ENCODE data around the gene SLC38A10.

The SLC38A10 gene

GRCh38 chr17:81252326-81252986 is 42.7 kb downstream of the SLC38A10 start:
- no peak for DNase-seq (ENCODE audit: low spot score)

DNA sequence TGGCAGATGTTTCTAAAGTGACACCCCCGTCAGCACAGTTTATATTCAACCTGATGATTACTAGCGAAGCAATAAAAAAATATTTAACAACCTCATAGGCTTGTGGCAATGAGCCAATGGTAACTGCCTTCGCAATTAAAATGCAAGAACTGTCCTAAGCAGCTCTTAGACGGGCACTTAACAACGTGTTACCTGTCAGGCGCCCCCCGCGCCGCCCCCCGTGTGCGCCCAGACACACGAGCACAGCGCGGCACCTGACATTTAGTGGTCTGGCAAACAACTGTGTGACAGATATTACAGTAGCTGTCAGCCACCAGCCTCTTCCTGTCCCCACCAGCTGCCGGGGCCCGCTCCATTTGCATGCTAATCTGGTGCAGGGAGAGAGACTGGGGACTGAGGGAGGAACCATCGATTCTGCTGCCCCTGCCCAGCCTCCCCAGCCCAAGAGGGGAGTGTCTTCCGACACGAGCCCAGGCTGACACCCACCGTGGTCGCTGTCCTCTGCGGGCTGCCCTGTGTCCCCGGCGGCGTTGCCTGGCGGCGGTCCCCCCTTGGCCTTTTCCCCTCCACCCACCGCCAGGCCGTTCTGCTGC is 43.3 kb downstream of the SLC38A10 start:
- DNase-seq (ENCODE audit: low spot score): no peak

DNA sequence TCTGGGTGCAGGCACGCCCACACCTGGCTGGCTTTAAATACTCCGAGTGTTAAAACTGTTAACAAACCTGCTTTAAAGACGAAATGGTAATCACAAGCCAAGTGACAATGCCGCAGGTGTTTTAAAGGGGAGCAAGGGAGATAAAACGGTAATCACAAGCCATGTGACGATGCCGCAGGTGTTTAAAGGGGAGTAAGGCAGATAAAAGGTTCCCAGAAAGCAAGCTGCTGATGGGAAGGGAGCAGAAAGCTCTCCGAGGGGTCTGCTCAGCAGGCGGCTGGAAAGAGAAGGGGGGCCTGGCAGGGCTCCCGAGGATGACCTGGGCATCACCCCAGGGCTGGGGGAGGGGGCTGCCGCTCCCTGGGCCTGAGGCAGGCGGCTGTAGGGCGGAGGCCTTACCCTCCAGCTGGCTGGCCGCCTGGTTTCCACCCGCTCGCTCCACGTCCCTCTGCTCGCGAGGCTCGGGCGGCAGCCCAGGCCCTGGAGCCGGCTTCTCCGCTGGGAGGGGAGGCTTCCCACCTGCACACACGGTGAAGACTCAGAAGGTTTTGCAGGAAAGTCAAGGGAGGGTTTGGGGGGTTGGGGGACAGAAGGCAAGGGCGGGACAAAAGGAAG is 43.9 kb downstream of the SLC38A10 start:
- no peak for DNase-seq (ENCODE audit: low spot score)

DNA sequence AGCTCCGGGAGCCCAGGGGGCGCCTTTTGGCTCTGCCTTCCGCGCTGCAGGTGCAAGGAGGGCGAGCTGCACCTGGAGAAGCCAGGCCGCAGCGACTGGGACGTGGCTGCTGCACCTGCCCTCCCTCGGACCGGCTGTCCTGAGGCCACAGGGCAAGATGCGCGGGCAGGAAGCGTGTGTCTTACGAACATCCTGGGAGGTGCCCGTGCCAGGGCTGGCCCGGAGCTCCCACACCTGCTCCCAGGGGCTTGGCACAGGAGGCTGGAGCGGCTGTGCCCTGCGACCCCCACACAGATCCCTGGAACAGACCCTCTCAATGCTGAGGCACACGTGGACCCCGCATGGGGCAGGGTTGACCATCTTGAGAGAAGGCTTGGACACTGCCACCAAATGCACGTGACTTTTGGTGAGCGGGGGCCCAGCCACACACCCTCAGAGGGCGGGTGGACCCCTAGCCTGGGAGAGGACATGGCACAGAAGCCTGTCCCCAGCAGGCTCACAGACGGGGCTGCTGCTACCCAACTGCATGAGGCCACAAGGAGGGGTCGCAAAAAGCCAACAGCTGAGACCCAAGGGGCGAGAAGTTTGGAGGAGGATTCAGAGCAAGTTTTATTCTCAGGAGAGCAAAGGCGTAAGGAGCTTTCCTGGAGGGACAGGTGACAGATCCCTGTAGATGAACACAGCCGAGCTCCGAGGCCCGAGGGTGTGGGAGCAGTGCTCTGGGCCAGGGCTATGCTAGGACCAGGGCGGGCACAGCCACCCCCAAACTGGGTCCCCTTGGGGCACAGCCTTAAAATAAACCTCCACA is 44.6 kb downstream of the SLC38A10 start:
- no peak for DNase-seq (ENCODE audit: low spot score)

GRCh38 chr17:81249223-81250040 is 45.7 kb downstream of the SLC38A10 start:
- DNase-seq (ENCODE audit: low spot score): no peak

GRCh38 chr17:81248649-81249048 is 46.5 kb downstream of the SLC38A10 start:
- DNase-seq (ENCODE audit: low spot score): no peak

- no peak for DNase-seq (ENCODE audit: low spot score)
These were observed 47.6 kb downstream of the SLC38A10 start for GRCh38 chr17:81247339-81247990.

DNA sequence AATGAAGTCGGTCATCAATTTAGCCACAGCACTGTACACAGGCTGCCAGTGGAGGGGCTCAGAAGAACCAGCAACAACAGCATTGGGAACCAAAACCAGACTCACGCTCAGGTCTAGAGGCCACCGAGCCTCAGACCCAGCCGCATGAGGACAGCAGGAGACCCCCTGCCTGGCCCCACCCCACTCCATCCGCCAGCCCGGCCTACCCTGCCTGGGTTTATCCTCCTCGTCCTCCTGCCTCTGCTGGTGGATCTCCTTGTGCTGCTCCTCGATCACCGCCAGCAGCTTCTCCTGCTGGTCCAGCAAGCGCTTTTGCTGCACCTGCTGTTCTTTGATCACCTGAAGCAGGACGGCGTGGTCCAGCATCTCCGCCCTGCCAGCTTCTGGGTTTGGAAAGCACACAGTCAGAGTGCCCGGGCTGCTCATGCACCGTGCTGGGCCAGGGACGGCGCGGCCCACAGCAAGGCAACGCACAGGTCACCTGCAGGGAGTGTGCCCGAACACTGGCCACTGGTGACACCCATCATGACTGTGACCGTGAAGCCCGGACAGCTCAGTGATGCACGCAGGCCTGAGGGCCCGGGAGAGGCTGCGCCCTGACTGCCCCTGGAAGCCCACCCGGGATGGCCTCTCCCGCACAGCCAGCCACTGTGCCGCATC is 48.3 kb downstream of the SLC38A10 start:
- DNase-seq (ENCODE audit: low spot score): no peak

DNA sequence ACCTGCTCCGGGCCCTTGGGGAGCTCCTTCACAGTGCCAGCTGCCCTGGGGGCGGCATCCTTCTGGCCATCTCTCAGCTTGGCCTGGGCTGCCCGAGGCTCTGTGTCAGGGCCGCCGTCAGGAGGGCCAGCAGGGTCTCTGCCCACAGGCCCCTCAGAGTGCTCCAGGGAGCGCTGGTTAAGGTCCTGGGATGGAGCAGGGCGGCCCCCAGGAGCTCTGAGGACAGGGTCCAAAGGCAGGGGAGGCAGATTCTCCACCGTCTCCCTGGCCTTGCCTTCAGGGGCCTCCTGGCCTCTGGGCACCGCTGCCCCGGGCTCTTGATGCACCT is 48.8 kb downstream of the SLC38A10 start:
- no peak for DNase-seq (ENCODE audit: low spot score)

DNA sequence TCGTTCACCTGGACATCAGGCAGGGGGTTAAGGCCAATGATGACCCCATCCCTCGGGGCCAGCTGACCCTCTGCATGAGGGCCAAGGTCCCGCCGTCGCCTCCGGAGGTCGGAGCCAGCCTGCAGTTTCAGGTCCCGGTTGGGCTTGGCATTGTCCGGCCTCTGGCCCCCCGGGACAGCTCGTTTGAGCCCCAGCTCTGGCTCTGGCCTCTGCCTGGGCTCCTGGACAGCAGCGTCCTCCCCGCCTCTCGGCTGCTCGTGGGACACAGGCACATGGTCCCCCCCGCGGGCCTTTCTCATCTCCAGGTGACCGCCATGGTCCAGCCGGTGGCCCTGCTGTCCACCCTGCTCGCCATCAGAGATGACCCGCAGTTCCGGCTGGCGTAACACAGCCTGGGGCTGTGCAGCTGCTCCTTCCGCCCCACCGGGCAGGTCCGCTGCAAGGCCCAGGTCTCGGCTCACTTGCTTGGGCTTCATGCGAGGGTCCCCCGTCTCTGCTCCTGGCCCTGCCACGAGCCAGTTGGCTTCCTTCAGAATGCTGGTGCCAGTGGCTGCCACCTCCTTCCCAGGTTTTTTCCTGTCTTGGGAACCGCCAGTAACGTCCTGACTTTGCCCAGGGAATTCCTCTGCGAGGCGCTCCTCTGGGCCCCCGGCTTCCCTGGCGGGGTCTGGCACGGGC is 49.3 kb downstream of the SLC38A10 start:
- DNase-seq (ENCODE audit: low spot score): no peak

GRCh38 chr17:81245024-81245664 is 50.0 kb downstream of the SLC38A10 start:
- no peak for DNase-seq (ENCODE audit: low spot score)

GRCh38 chr17:81244358-81245023 is 50.6 kb downstream of the SLC38A10 start:
- DNase-seq (ENCODE audit: low spot score): no peak

- no peak for DNase-seq (ENCODE audit: low spot score)
These were observed 51.8 kb downstream of the SLC38A10 start for GRCh38 chr17:81243333-81243664.

GRCh38 chr17:81242421-81243332 is 52.4 kb downstream of the SLC38A10 start:
- DNase-seq (ENCODE audit: low spot score): no peak

GRCh38 chr17:81241648-81242420 is 53.3 kb downstream of the SLC38A10 start:
- DNase-seq (ENCODE audit: low spot score): no peak

GRCh38 chr17:81241203-81241602 is 53.9 kb downstream of the SLC38A10 start:
- DNase-seq (ENCODE audit: low spot score): no peak

DNA sequence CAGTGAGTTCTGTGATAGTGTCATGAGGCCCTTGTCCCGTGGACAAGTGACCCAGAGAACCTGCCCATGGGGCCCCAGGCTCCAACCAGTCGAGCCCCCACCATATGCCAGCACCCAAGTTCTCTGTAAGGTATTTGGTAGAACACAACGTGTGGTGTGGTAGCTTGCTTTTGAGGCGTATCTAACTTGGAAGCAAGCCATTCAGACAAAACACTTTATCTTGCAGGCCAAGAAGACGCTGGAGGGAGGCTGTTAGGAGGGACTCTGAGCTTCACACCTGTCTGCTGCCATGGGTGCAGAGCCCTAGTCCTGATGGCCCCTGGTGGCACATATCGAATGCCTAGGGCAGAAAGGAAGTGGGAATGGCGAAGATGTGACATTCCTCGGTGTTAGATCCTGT is 54.3 kb downstream of the SLC38A10 start:
- no peak for DNase-seq (ENCODE audit: low spot score)
